ENCODE results near the gene TMUB1.

GRCh38 chr7:151085691-151086620 lies 2.7 kb upstream of the TMUB1 start, which contains the start of gene AGAP3:
- TF ChIP-seq SPI1 (IDR thresholded peaks at IDR 0.05; ENCODE audit: low read depth, low read length) (no peak), POLR2A (IDR thresholded peaks at IDR 0.05; ENCODE audit: low read depth, low read length) (no peak), PAX5 (IDR thresholded peaks at IDR 0.05; ENCODE audit: insufficient read depth, low read length, severe bottlenecking) (no peak), TAF1 (IDR thresholded peaks at IDR 0.05; ENCODE audit: low read depth, low read length) (no peak), POLR2AphosphoS5 (IDR thresholded peaks at IDR 0.05; ENCODE audit: low read depth, low read length) (no peak)
